NOMO-1 (cell line): ENCODE measurements around the gene ACVR1.
"Not testable (repeated sequence)": the region's sequence is repeated elsewhere in the genome, so short reads cannot be mapped to it uniquely, and the experiment has no call there.

ENCODE experiments used
- DNase-seq, 2 experiments: peaks; one replicate each; lab custom pipeline; 2025; ENCODE audit not compliant: unreplicated experiment in 2 of 2; lab: John Stamatoyannopoulos, UW

The ACVR1 gene

GRCh38 chr2:157831573-157832315 lies 44.4 kb downstream of the ACVR1 start:
- no peak for DNase-seq

GRCh38 chr2:157830696-157831570 lies 45.2 kb downstream of the ACVR1 start:
- peak in 1 of 2 experiments; percentile 30 for DNase-seq

- no peak for DNase-seq
These were observed 45.9 kb downstream of the ACVR1 start for GRCh38 chr2:157830266-157830665.

- DNase-seq = no peak
These were observed 48.8 kb downstream of the ACVR1 start for GRCh38 chr2:157827377-157827776.

- not testable (repeated sequence) for DNase-seq
These were observed 49.5 kb downstream of the ACVR1 start for GRCh38 chr2:157826644-157827043.

- no peak for DNase-seq
These were observed 50.2 kb downstream of the ACVR1 start for GRCh38 chr2:157825885-157826284.

- DNase-seq = no peak
These were observed 53.1 kb downstream of the ACVR1 start for GRCh38 chr2:157822993-157823392.

GRCh38 chr2:157822533-157822932 lies 53.6 kb downstream of the ACVR1 start:
- no peak for DNase-seq

- DNase-seq = no peak
These were observed 54.5 kb downstream of the ACVR1 start for GRCh38 chr2:157821519-157822131.

- no peak for DNase-seq
These were observed 55.9 kb downstream of the ACVR1 start for GRCh38 chr2:157820193-157820592.

GRCh38 chr2:157819761-157820160 lies 56.4 kb downstream of the ACVR1 start:
- DNase-seq = no peak

GRCh38 chr2:157818227-157818626 lies 57.9 kb downstream of the ACVR1 start:
- no peak for DNase-seq

- no peak for DNase-seq
These were observed 60.7 kb downstream of the ACVR1 start for GRCh38 chr2:157815421-157815820.

GRCh38 chr2:157813467-157813866 lies 62.7 kb downstream of the ACVR1 start:
- no peak for DNase-seq

- DNase-seq = no peak
These were observed 66.1 kb downstream of the ACVR1 start for GRCh38 chr2:157810037-157810436.

- DNase-seq = no peak
These were observed 66.9 kb downstream of the ACVR1 start for GRCh38 chr2:157809212-157809611.

- no peak for DNase-seq
These were observed 67.7 kb downstream of the ACVR1 start for GRCh38 chr2:157808421-157808820.

- DNase-seq = no peak
These were observed 69.6 kb downstream of the ACVR1 start for GRCh38 chr2:157806426-157807077.

- DNase-seq = no peak
These were observed 70.6 kb downstream of the ACVR1 start for GRCh38 chr2:157805519-157805918.

- no peak for DNase-seq
These were observed 71.8 kb downstream of the ACVR1 start for GRCh38 chr2:157804355-157804754.

- no peak for DNase-seq
These were observed 72.2 kb downstream of the ACVR1 start for GRCh38 chr2:157803952-157804351.
